Skin of body (tissue), 2 donors: ENCODE measurements around the gene NBAS. TPM values are rescaled to one million over a fixed set of nuclear protein-coding genes. Genes with fewer than 3 reads are reported as not detected.
"Not testable (repeated sequence)": the region's sequence is repeated elsewhere in the genome, so short reads cannot be mapped to it uniquely, and the experiment has no call there.

Experiments
- DNase-seq: peaks from one replicate; lab custom pipeline; 2025; lab: John Stamatoyannopoulos, UW
- total RNA-seq: library from RNA; depleted of rRNA; stranded (reverse); fragments of >200 nt; gene quantifications from one replicate; pipeline ENCODE4 v1.2.3, GENCODE V29; 2014

Gene NBAS
- total RNA-seq, 1 donor from 2014 or later, result 69.3 TPM

GRCh38 chr2:15527074-15527739, 33.9 kb downstream of the NBAS start:
- no peak for DNase-seq

- no peak for DNase-seq
Observed at GRCh38 chr2:15521641-15522181, 39.4 kb downstream of the NBAS start.

DNA sequence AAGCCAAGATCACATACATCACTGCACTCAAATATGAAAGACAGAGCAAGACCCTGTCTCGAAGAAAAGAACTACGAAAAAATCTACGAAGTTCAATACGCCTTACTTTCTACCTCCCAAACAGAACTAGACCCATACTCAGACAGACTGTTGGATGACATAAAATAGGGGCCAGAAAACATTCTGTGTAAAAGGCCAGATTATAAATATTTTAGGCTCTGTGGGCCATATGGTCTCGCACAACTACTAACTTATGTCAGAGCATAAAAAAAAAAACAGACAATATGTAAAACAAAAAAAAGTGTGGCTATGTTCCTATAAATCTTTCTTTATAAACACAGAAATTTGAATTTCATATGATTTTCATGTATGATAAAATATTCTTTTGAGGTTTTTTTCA, 40.8 kb downstream of the NBAS start:
- DNase-seq, result no peak

GRCh38 chr2:15518759-15519158, 42.4 kb downstream of the NBAS start:
- DNase-seq, result not testable (repeated sequence)

- no peak for DNase-seq
Observed at GRCh38 chr2:15517793-15518192, 43.3 kb downstream of the NBAS start.

GRCh38 chr2:15511686-15512085, 49.4 kb downstream of the NBAS start:
- DNase-seq, result no peak

GRCh38 chr2:15510552-15510951, 50.6 kb downstream of the NBAS start:
- DNase-seq, result no peak

GRCh38 chr2:15510131-15510530, 51.0 kb downstream of the NBAS start:
- no peak for DNase-seq

GRCh38 chr2:15507697-15508096, 53.4 kb downstream of the NBAS start:
- no peak for DNase-seq

DNA sequence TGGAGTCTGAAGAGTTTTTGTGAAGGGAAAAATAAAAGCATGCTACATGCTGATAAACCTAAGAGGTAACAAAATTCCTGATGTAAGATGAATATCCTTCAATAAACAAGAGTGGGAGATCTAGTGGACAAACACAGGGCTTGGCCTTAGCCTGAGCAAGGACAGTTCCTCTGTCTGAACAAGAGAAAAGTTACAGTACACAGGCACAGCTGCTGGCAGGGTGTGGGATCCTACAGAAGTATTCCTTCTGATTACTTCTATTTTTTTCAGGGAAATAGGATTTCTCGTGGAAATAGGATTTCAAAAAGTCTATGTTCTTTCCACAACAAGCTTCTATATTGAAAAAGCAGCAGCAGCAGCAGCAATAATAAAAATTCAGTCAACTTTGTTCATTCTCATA, 54.1 kb downstream of the NBAS start:
- no peak for DNase-seq

GRCh38 chr2:15506229-15506819, 54.8 kb downstream of the NBAS start:
- no peak for DNase-seq

DNA sequence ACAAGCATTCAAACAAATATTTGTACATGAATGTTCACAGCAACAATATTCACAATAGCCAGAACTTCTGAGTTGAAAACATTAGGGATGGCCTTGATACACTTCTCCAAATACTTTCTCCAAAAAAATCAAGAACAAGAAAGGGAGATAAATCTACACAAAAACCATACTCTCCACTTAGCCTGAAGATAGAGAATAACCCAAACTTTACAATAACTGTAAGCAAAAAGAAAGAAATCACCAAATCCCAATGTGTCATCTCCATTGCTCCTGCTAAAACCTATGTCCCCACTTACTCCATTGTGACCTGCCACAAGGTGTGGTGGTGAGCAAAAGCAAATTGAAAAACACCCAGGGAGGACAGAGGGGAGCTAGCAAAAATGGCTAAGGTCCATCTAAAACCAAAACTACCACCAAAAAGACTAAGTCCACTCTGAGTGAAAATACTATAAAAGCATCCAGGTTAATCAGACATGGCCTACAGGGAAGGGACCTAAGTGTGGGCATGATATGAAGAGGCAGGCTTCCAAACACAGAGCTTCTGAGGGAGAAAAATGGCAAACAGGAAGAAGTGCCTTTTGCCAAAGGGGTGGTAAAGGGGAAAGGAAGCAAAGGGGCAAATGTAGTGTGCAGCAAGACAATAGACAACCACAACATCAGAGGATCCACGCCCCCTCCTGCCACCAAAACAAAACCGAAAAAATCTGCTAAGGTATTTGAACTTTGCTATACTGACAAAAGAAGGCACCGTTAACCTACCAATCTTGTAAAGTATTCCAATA, 56.1 kb downstream of the NBAS start:
- DNase-seq, result no peak

- not testable (repeated sequence) for DNase-seq
Observed at GRCh38 chr2:15499251-15499650, 61.9 kb downstream of the NBAS start.

DNA sequence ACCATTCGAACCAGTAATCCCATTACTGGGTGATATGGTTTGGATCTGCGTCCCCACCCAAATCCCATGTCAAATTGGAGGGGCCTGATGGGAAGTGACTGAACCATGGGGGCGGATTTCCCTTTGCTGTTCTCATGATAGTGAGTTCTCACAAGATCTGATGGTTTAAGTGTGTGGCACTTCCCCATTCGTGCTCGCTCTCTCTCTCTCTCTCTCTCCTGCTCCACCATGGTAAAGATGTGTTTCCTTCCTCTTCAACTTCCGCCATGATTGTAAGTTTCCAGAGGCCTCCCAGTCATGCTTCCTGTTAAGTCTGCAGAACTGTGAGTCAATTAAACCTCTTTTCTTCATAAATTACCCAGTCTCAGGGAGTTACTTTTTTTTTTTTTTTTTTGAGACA, 62.6 kb downstream of the NBAS start:
- DNase-seq, result no peak

DNA sequence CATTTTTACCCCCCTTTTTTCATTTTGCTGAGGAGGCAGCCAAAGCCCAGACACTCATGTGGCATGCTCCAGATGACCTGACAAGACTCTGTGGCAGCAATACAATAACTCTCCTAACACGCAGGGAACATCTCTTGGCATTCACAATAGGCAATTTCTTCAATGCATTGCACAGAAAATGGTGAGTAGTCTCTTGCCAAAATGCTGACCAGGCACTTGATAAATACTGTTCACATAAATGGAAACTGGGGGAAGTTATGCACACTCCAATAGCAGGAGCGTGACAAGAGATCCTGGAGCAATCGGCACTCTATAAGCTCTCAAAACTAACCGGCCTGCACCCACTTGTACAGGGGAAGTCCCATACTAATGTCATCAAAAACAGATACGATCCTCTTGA, 66.3 kb downstream of the NBAS start:
- no peak for DNase-seq

DNA sequence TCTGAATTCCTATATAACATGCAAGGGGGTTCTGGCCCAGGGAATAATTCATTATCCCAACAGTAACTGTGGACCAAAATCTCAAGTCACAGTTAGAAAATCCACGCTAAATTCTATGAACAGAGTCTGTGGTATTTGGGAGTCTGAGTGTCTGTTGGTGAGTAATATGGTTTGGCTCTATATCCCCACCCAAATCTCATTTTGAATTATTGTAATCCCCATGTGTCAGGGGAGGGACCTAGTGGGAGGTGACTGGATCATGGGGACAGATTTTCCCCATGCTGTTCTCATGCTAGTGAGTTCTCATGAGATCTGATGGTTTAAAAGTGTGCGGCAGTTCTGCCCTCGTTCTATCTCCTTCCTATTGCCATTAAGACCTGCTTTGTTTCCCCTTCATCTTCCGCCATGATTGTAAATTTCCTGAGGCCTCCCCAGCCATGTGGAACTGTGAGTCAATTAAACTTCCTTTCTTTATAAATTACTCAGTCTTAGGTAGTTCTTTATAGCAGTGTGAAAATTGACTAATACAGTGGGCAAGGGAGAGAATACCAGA, 68.3 kb downstream of the NBAS start:
- no peak for DNase-seq

DNA sequence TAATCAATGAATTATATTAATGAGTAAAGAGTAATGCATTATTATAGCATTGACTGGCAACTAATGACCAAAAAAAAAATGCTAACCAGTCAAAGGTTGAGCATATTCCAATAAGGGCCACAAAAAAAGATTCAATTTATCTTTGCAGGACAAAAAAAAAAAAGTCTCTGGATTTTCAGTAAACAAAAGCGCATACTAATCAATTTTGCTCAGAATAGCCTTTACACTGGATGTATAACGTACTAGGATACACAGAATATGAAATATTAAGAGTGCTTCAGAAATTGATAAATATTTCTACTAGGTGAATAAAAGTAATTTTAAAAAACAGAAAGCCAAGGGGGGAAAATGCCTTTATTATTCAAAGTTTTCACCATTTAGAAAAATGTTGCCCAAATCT, 74.4 kb downstream of the NBAS start:
- DNase-seq, result no peak

DNA sequence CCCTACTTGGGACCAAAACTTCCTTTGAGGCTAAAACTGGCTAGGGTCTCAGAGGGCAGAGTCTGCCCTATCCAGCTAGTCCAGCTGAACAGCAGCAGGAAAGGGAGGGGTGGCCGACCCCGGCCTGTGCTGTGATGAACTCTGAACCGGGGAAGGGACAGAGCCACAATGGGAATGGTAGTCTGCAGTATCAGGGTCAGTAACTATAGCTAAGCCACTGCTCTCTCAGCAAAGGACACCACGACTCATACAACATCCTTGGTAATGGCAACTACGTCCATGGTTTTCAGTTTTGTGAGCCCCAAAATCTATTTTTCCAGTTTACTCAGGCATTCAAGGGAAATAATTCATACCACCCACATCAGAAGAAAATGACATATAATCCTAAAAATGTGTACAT, 75.2 kb downstream of the NBAS start:
- no peak for DNase-seq

DNA sequence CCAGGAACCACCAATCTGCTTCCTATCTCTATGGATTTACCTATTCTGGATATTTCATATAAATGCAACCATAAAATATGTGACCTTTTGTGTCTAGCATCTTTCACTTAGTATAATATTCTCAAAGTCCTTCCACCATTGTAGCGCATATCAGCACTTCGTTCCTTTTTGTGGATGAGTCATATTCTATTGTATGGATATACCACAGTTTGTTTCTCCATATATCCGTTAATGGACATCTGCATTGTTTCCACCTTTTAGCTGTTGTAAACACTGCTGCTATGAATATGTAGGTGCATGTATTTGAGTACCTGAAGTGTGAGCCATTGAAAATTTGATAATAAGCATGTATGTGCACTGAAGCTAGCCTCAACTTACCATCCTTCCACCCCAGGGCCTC, 80.1 kb downstream of the NBAS start:
- DNase-seq, result no peak

- no peak for DNase-seq
Observed at GRCh38 chr2:15480552-15480951, 80.6 kb downstream of the NBAS start.

GRCh38 chr2:15472876-15473275, 88.3 kb downstream of the NBAS start:
- no peak for DNase-seq

GRCh38 chr2:15472133-15472532, 89.0 kb downstream of the NBAS start:
- DNase-seq, result no peak
